Astrocyte of the spinal cord (primary cell): Measurements from ENCODE around the gene ANKRD23.
"Not testable (repeated sequence)": the region's sequence is repeated elsewhere in the genome, so short reads cannot be mapped to it uniquely, and the experiment has no call there.

ENCODE experiments used
- DNase-seq: peaks from one replicate; pipeline ENCODE4 v3.0.0; 2011; ENCODE audit warnings: low read depth, low spot score
- H3K4me3 ChIP-seq: 2 replicates; pipeline ENCODE4 v1.5.1; 2011; ENCODE audit warnings: low read depth, mild to moderate bottlenecking, low read length, moderate library complexity
- in situ Hi-C: cut with HindIII; loops from 2 replicates; pipeline ENCODE4 v1.10.0; 2017; ENCODE audit warnings: low sequenced_read_pairs
- TF ChIP-seq, protein P1 (sequence below): IDR thresholded peaks from 2 replicates; pipeline ENCODE4 v1.5.1; 2012; ENCODE audit warnings: low read depth, mild to moderate bottlenecking, low read length, inconsistent platforms

ANKRD23 gene

GRCh38 chr2:96798733-96799622 lies 44.8 kb downstream of the ANKRD23 start:
- no peak for DNase-seq

GRCh38 chr2:96797066-96797625 lies 46.7 kb downstream of the ANKRD23 start:
- in situ Hi-C loops: no loop called here
- H3K4me3 ChIP-seq: no peak overlapping the region
- DNase-seq: no peak
- TF ChIP-seq, protein P1, sequence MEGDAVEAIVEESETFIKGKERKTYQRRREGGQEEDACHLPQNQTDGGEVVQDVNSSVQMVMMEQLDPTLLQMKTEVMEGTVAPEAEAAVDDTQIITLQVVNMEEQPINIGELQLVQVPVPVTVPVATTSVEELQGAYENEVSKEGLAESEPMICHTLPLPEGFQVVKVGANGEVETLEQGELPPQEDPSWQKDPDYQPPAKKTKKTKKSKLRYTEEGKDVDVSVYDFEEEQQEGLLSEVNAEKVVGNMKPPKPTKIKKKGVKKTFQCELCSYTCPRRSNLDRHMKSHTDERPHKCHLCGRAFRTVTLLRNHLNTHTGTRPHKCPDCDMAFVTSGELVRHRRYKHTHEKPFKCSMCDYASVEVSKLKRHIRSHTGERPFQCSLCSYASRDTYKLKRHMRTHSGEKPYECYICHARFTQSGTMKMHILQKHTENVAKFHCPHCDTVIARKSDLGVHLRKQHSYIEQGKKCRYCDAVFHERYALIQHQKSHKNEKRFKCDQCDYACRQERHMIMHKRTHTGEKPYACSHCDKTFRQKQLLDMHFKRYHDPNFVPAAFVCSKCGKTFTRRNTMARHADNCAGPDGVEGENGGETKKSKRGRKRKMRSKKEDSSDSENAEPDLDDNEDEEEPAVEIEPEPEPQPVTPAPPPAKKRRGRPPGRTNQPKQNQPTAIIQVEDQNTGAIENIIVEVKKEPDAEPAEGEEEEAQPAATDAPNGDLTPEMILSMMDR: no peak

More at GRCh38 chr2:96798733-96799622, 44.8 kb downstream of the ANKRD23 start:
- in situ Hi-C loops: no loop called here
- H3K4me3 ChIP-seq: no peak overlapping the region
- TF ChIP-seq, protein P1: no peak

GRCh38 chr2:96796497-96796896 lies 47.3 kb downstream of the ANKRD23 start:
- in situ Hi-C loops: not testable (repeated sequence)

GRCh38 chr2:96795076-96795475 lies 48.7 kb downstream of the ANKRD23 start:
- TF ChIP-seq, protein P1: no peak
- H3K4me3 ChIP-seq: no peak overlapping the region
- in situ Hi-C loops: no loop called here
- DNase-seq: no peak

More at GRCh38 chr2:96796497-96796896, 47.3 kb downstream of the ANKRD23 start:
- not testable (repeated sequence) for DNase-seq, H3K4me3 ChIP-seq

DNA sequence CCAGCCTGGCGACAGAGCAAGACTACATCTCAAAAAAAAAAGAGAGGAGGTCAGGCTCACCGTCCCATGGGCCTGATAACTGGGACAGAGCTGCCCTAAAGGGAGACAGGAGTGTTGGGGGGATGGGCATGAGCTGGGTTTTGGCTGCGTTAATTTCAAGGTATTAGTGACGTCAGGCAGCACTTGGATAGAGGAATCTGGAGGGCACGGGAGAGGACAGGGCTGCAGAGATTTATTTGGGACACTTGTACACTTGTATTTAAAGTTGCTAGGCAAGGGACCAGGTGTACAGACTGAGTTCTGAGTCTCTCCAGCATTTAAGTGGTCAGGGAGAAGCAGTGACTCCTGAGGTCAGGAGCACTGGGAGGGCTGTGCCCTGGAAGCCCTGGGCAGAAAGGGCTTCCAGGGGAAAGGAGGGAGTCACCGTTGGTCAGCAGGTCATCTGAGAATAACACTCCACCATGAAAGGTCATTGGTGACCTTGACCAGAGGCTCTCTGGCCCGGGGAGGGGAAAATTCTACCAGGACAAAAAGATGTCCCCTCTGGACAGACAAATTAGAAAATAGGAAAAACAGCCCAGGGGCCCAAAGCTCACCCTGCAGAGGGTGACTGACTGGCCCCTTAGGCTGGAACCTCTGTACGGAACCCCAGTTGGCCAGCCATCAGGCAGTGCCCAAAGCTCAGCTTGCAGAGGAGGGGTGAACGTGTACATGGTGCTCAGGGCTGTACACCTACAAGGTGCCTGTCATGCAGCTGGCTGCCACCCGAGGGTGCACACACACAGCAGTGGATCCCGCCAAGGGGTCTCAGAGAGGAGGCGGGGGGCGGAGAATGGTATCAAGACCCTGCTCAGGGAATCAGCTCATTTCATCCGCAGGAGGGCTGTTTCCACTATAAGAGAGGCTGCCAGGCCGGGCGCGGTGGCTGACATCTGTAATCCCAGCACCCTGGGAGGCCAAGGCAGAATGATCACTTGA lies 50.8 kb downstream of the ANKRD23 start:
- TF ChIP-seq, protein P1: no peak
- no peak for DNase-seq
- in situ Hi-C loops: no loop called here

GRCh38 chr2:96789245-96789617 lies 54.6 kb downstream of the ANKRD23 start:
- in situ Hi-C loops: no loop called here
- DNase-seq: no peak
- H3K4me3 ChIP-seq: no peak overlapping the region
- TF ChIP-seq, protein P1: no peak

More for the DNA sequence above, 50.8 kb downstream of the ANKRD23 start:
- H3K4me3 ChIP-seq: no peak overlapping the region
